Measurements from ENCODE around the gene SCLY.

Gene SCLY

GRCh38 chr2:238097988-238098871 is 37.4 kb downstream of the SCLY start:
- peak; percentile 25 for DNase-seq (ENCODE audit: low spot score)

- no peak for DNase-seq (ENCODE audit: low spot score)
Measured at GRCh38 chr2:238098901-238099713, 38.3 kb downstream of the SCLY start.

- DNase-seq (ENCODE audit: low spot score): no peak
Measured at GRCh38 chr2:238099714-238100048, 38.9 kb downstream of the SCLY start.

GRCh38 chr2:238100049-238100820 is 39.4 kb downstream of the SCLY start, which contains the start of gene ESPNL:
ESPNL (plus strand) TSS chr2:238100340; CDS start chr2:238100420, 80 bp downstream.
- no peak for DNase-seq (ENCODE audit: low spot score)

- no peak for DNase-seq (ENCODE audit: low spot score)
Measured at GRCh38 chr2:238100821-238101771, 40.3 kb downstream of the SCLY start.

- no peak for DNase-seq (ENCODE audit: low spot score)
Measured at GRCh38 chr2:238101891-238102841, 41.4 kb downstream of the SCLY start.

- no peak for DNase-seq (ENCODE audit: low spot score)
Measured at GRCh38 chr2:238102865-238103264, 42.1 kb downstream of the SCLY start.

GRCh38 chr2:238103465-238104225 is 42.8 kb downstream of the SCLY start:
- no peak for DNase-seq (ENCODE audit: low spot score)

- DNase-seq (ENCODE audit: low spot score): no peak
Measured at GRCh38 chr2:238104226-238104690, 43.5 kb downstream of the SCLY start.

GRCh38 chr2:238104691-238105371 is 44.0 kb downstream of the SCLY start:
- DNase-seq (ENCODE audit: low spot score): no peak

- no peak for DNase-seq (ENCODE audit: low spot score)
Measured at GRCh38 chr2:238105506-238106338, 44.9 kb downstream of the SCLY start.

GRCh38 chr2:238106339-238106697 is 45.5 kb downstream of the SCLY start:
- DNase-seq (ENCODE audit: low spot score): no peak

GRCh38 chr2:238106698-238107524 is 46.1 kb downstream of the SCLY start:
- no peak for DNase-seq (ENCODE audit: low spot score)

GRCh38 chr2:238107525-238108422 is 47.0 kb downstream of the SCLY start:
- no peak for DNase-seq (ENCODE audit: low spot score)

- DNase-seq (ENCODE audit: low spot score): no peak
Measured at GRCh38 chr2:238108423-238109183, 47.8 kb downstream of the SCLY start.
